Prostate gland (tissue), 1 donor: ENCODE data around the gene GABBR2.

Source experiments
- POLR2A ChIP-seq: fragments of 450-650 bp; IDR thresholded peaks from one replicate; pipeline ENCODE4 v1.6.1; 2016; ENCODE audit warnings: antibody characterized with exemption, mild to moderate bottlenecking
- POLR2AphosphoS5 ChIP-seq: sonication (generic); formaldehyde crosslinking; IDR thresholded peaks from one replicate; pipeline ENCODE4 v1.6.1; 2017; ENCODE audit warnings: antibody characterized with exemption

- TF ChIP-seq POLR2AphosphoS5, result no peak
- TF ChIP-seq POLR2A, result no peak
Observed at GRCh38 chr9:98594546-98595160, 114.1 kb downstream of the GABBR2 start.
